Stimulated activated CD4-positive, alpha-beta T cell treated with anti-CD3 and anti-CD28 coated beads, Interleukin-4, amount 100 ng/mL, for 1 hour (primary cell): ENCODE data around the gene ME1.
A peak's percentile ranks its signal among the peaks of the same experiment; 100 is the strongest.
"Not testable (repeated sequence)": the region's sequence is repeated elsewhere in the genome, so short reads cannot be mapped to it uniquely, and the experiment has no call there.

ENCODE experiments used
- DNase-seq: peaks from one replicate; pipeline ENCODE4 v3.0.0-alpha.2; 2020

The ME1 gene

DNA sequence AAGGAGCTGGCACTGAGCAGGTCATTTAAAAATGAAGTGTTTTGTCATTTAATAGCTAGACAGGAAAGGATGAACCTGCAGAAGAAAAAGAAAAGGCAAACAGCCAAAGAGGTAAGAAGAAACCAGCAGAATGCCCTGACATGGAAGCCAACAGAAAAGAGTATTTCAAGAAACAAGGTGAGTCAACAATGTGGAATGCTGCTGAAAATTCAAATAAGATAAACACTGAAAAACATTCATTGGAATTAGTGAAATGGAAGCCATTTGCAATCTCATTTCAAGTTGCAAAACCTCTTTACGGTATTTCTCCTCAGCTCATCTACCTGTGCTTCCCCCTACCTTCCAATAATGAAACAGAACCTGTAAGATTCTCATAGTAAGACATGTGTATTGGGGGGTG is 178.1 kb downstream of the ME1 start:
- DNase-seq: no peak

- DNase-seq: no peak
Observed at GRCh38 chr6:83250235-83250634, 180.6 kb downstream of the ME1 start.

GRCh38 chr6:83247471-83247870 is 183.4 kb downstream of the ME1 start:
- DNase-seq: no peak

DNA sequence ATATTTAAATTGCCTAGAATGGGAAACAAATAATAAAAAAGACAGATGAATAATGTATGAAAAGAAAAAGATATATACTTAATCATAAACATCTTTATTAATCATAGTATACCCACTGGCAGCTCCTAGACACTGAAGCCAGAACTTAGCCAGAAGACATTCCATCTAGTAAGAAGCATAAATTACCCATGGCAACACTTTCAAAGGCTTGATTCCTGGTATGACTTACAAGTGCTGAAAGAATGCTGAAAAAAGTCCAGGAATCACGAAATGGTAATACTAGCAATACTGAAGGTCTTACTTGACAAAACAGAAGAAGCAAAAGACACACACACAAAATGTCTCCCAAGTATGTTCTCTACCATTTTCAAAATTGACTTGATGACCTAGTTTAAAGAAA is 199.7 kb downstream of the ME1 start:
- no peak for DNase-seq

DNA sequence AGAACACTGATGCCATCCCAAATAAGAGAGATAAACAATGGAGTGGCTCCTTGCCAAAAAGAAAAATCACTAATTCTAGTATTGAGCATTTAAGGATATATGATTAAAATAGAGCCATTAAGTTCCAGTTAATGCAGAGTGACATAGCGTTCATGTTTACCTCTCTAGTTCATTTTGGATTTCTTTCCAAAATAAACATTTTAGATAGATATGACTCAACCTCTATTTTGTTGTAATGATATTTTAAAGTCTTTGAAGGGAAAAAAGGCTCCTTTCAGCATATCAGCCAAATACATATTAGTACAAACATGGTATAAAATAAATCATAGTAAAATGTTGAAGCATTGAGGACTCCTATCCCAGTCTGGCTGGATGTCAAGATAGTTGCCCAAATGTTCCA is 204.3 kb downstream of the ME1 start:
- DNase-seq: no peak

GRCh38 chr6:83221889-83222479 is 208.9 kb downstream of the ME1 start:
- DNase-seq: no peak

- no peak for DNase-seq
Observed at GRCh38 chr6:83221276-83221675, 209.6 kb downstream of the ME1 start.

DNA sequence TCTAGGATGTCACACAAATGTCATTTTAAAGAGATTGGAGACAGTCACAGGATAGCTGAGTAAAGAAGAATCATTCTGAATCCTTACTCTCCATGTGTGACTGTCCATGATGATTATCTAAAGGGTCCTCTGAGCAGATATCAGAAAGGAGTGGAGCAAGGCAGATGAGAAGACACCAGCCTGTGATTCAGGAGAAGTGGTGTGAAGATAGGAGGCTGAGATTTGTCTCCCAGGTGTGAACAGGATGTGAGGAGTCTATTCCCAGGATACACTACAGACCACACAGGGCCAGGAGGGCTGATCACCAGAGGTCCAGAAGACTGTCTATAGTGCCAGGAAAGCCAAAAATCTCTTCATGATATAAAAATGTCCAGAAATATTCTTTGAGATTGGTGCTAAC is 210.7 kb downstream of the ME1 start:
- DNase-seq: no peak

GRCh38 chr6:83218646-83219045 is 212.2 kb downstream of the ME1 start:
- DNase-seq: no peak

DNA sequence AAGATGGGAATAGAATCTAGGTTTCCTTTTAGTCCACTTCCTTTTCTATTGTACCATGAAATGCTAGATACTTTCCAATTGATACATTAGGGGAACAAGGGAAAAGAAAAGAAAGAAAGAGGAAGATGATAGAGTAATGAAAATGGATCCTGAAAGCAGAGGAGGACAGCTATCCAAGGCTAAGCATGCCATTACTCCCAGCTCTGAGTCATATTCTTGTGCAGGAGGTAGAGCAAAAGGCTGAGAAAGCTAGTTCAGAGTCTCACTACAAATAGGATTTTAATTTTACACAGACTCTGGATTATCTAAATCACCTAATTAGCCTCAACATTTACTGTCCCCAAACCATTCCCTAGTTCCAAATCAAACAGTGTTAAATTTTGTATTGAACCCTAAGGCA is 214.0 kb downstream of the ME1 start:
- DNase-seq: no peak

DNA sequence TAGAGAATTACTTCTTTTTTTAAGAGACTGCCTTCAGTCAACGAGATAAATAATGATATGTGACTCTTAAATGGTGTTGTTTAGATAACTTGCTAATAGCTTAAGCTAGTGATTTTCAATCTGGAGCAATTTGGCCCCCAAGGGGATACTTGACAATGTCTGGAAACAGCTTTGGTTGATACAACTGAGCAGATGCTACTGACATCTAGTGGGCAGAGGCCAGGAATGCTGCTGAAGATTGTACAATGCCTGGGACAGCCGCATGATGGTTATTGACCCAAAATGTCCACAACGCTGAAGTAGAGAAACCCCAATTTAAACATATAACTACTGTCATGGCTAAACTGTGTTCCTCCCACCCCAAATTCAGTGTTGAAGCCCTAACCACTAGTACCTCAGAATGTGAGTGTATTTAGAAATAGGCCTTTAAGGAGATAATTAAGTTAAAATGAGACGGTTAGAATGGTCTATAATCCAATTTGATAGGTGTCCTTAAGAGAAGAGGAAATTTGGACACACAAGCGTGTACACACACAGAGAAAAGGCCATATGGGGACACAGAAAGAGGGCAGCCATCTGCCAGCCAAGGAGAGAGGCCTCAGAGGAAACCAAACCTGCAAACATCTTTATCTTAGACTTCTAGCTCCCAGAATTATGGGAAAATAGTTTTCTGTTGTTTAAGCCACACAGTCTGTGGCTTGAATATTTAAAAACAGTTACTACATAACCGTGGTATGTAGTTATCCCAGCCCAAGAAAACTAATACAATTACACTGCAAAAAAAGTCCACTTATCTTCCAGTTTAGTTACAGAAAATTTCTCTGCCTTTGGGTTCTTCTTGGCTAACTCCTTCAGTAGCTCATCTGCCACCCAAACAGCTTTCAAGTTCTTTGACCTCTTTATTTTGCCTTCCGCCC is 215.5 kb downstream of the ME1 start:
- DNase-seq: peak; percentile 37

- no peak for DNase-seq
Observed at GRCh38 chr6:83202031-83202430, 228.8 kb downstream of the ME1 start.

- no peak for DNase-seq
Observed at GRCh38 chr6:83199863-83200225, 231.0 kb downstream of the ME1 start.

DNA sequence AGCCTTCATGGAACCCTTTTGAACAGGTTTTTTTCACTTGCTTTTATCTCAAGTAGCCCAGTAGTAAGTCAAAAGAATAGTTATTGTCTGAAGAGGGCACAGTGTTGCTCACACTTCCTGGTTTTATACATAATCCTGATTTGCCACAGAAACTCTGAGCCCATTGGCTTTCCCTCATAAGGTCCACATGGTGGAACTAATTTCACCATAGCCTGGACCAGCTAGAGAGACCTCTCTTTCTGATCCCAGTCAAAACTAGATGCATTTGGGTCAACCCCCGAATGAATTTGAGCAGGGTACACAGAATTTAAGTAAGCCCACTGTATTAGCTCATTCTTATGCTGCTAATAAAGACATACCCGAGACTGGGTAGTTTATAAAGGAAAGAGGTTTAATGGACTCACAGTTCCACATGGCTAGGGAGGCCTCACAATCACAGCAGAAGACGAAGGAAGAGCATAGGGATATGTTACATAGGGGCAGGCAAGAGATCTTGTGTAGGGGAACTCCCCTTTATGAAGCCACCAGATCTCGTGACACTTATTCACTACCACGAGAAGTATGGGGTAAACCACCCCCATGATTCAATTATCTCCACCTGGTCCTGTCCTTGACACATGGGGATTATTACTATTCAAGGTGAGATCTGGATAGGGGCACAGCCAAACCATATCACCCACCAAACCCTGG is 231.5 kb downstream of the ME1 start:
- no peak for DNase-seq

DNA sequence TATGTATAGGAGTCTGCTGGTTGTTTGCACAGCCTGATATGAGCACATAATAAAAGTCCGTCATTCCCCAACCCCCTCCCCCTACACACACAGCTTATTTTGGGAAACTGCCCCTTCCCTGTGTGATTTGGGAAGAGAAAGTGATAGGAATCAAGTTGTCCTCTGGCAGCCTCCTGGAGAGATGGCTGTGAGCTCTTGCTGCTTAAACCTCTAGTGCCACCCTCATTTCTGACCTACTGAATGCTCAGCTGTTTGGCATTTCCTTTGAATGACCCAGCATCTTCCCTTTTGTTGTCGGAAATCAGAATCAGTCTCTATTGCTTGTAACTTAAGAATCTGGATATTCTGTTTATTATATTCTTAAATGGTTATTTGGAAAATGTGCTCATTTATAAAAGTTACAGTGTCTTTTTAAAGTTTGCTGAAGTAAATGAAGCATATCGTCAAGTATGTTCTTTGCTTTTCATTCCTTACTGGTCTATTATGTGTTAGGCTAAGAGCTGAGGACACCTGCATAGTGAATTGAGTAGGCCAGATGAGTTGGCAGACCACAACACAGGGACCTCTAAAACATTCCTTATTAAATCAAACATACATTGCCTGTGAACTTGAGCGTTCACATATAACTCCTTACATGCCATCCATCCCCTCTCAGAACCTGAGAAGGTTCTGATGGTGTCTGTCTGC is 232.2 kb downstream of the ME1 start:
- no peak for DNase-seq

DNA sequence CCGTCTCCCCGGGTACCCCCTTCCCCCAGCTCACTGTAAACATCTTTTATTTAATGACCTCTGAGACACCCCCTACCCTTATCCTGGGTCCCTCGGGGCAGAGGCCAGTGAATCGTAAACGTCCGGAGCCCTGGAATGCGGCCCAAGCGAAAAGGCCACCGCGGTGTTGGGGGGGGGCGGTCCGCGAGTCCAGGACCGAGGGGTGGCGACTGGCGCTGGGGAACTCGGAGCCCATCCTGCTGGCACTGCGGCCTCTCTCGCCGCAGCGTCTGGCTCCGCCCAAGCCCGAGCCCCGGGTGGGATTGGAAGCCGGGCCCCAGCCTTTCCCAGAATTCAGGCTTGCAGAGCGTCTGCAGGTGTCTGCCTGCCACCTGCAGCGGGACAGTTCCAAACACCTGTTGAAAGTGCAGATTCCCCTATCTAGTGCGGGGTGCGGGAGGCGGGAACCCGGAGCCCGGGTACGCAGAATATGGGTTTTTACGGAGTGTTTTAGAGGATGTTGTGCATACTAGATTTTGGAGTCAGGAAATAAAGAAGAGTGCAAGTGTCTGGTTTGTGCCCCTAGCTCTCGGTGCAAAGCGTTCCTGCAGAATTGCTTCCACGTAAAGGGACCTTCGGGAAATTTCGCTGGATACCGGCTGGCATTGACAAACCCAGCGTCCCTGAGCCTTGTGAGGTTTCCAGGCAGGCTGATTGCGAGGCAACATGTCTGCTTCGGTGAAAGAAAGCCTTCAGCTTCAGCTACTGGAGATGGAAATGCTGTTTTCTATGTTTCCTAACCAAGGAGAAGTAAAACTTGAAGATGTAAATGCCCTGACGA is 236.9 kb downstream of the ME1 start:
- DNase-seq: peak; percentile 15

- peak; percentile 90 for DNase-seq
Observed at GRCh38 chr6:83192871-83193746, 237.7 kb downstream of the ME1 start, which contains the start of the genes PGM3 and RWDD2A. Gene PGM3 (minus strand): TSS chr6:83193265. CDS start chr6:83191012, 2,253 bp downstream. Gene RWDD2A (plus strand): TSS chr6:83193357. CDS start chr6:83194452, 1,095 bp downstream.

DNA sequence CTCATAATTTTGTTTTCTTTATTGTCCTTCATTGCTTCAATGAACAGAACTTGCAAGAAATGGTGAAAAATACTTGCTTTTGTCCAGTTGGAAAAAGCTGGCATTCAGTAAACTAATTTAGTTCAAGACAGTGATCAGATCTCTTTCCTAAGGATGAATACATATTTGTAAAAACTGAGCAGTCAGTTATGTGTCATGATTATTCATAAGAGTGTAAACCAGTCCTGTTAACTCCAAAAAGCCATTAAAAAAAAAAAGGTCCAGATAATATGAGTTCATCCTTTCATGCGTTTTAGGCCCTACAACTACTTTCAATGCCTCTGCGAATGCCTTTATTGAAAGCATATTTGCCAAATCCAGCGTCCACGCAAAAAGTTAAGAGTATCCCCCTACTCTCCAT is 238.4 kb downstream of the ME1 start:
- DNase-seq: no peak

DNA sequence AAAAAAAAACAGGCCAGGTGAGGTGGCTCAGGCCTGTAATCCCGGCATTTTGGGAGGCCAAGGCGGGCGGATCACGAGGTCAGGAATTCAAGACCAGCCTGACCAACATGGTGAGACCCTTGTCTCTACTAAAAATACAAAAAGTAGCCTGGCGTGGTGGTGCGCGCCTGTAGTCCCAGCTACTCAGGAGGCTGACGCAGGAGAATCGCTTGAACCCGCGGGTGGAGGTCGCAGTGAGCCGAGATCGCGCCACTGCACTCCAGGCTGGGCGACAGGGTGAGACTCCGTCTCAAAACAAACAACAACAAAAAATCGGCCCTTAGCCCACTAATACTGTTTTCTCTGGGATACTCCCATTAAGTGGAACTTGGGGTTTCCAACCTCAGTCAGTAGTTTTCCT is 238.9 kb downstream of the ME1 start:
- DNase-seq: not testable (repeated sequence)

GRCh38 chr6:83190626-83191025 is 240.2 kb downstream of the ME1 start:
- no peak for DNase-seq

- no peak for DNase-seq
Observed at GRCh38 chr6:83188501-83188900, 242.3 kb downstream of the ME1 start.
